Stimulated activated CD4-positive, alpha-beta T cell treated with anti-CD3 and anti-CD28 coated beads, Interleukin-4, amount 100 ng/mL, for 24 hours (primary cell): ENCODE results near the gene HSPA1B.
"Not testable (repeated sequence)": the region's sequence is repeated elsewhere in the genome, so short reads cannot be mapped to it uniquely, and the experiment has no call there.

Experiments
- DNase-seq: peaks from one replicate; pipeline ENCODE4 v3.0.0-alpha.2; 2020

Gene HSPA1B

DNA sequence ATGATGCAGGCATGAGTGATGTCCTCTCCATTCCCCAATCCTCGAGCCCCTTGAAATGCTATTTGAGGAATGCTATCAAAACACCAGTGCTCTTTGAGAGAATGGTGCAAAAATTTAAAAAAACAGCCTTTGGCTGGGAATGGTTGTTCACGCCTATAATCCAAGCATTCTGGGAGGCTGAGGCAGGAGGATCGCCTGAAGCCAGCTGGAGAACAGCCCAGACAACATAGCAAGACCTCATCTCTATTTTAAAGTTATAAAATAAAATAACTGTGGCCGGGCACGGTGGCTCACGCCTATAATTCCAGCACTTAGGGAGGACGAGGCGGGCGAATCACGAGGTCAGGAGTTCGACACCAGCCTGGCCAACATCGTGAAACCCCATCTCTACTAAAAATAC, 27.8 kb upstream of the HSPA1B start:
- DNase-seq: no peak

DNA sequence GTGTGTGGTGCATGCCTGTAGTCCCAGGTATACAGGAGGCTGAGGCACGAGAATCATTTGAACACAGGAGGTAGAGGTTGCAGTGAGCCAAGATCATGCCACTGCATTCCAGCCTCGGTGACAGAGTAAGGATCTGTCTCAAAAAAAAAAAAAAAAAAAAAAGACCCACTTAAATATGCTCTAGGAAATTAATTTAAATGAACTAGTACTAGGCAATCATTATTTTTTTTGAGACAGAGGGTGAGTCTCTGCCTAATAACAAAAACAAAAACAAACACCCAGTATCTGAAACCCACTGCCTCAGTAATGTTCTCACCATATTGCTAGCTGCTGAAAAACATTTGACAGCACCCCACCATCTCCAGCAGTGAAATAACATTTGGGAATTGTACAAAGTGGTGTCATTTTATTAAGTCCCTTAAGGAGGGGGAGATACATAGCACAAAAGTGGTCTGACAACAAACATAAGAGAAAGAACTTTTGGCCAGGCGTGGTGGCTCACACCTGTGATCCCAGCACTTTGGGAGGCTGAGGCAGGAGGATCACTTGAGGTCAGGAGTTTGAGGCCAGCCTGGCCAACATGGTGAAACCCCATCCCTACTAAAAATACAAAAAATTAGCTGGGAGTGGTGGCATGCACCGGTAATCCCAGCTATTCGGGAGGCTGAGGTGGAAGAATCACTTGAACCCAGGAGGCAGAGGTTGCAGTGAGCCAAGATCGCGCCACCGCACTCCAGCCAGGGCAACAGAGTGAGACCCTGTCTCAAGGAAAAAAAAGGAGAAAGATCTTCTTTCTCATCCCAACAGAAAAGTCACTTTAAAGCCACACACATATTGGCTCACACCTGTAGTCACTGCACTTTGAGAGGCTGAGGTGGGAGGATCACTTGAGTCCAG, 26.3 kb upstream of the HSPA1B start:
- DNase-seq: not testable (repeated sequence)

DNA sequence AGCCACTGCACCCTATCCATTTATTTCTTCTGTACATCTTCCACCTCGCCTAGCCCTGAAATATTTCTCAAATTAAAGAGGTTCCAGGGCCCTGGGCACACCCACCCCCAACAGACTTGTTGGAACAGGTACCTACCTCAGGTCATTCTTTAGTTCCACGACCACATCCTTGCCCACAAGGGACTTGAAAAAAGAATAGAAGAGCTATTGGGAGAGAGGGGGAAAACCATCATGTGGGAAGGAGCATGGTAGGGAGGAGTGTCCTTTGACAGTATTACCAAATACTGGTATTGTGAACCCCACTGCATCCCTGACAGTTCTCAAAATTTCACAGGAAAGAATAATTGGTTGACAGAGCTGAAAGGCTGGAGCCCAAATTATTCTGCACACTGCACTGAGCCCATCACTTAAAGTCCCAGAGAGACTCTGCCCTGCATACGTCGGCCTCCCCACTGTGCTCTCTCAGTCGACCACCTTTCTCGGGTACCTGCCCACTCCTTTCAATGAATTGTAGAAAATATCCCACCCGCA, 21.5 kb upstream of the HSPA1B start:
- no peak for DNase-seq

DNA sequence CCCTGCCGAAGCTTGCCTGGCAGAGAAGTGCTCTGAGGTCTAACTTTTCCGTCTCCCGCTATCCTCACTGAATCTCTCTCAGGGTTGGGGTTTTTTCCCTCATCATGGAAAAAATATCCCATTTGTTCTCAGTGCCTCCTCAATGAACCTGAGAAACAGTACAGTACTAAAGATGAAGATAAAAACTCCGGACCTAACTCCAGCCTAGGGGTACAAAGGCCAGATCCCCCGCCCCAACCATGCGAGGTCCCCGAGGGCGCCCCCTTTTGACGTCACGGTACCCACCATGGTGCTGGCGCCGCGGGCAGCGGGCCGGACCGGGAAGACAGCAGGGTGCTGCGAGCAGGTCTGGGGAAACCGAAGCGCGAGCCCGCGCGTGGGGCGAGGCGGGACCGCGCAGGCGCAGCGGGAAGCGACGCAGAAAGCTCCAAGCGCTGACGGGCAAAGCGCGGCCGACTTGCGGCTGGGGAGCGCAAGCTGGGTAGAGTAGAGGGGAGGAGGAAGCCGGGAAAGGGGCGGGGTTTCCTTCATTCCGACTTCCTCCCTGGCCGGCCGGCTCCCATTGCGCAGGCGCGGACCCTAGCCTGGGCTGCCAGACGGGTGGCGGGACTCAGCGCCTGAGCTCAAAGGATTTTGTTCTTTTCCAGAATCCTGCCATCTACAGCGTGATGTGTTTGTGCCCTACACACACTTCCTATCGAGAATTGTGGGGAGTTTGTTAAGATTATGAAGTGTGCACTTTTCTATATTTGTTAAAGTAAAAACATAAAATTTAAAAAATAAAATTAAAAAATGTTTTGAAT, 20.9 kb upstream of the HSPA1B start, which contains the start of gene LSM2:
LSM2 (minus strand) TSS at position 497 of the 803 bp plus-strand sequence; CDS start at position 288, 209 bp downstream.
- DNase-seq: peak; percentile 98

DNA sequence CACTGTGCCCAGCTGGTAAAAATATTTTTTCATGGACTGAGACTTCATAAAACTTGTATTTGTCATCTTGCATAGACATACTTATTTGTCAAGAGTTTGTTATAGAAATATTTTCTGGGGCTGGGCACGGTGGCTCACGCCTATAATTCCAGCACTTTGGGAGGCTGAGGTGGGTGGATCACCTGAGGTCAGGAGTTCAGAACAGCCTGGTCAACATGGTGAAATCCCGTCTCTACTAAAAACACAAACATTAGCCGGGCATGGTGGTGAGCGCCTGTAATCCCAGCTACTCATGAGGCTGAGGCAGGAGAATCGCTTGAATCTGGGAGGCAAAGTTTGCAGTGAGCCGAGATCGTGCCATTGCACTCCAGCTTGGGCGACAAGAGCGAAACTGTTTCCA, 18.9 kb upstream of the HSPA1B start:
- not testable (repeated sequence) for DNase-seq

DNA sequence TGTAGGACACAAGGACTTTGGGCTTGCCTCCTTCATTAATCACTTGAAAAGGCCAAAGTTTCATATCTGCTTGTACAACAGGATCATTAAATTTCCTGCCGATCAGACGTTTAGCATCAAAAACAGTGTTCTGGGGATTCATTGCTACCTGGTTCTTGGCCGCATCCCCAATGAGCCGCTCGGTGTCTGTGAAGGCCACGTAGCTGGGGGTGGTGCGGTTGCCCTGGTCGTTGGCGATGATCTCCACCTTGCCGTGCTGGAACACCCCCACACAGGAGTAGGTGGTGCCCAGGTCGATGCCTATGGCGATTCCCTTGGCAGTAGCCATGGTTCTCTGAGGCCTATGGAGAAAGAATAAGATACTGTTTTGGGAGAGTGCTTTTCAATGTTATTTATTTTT, 15.9 kb upstream of the HSPA1B start:
- no peak for DNase-seq

DNA sequence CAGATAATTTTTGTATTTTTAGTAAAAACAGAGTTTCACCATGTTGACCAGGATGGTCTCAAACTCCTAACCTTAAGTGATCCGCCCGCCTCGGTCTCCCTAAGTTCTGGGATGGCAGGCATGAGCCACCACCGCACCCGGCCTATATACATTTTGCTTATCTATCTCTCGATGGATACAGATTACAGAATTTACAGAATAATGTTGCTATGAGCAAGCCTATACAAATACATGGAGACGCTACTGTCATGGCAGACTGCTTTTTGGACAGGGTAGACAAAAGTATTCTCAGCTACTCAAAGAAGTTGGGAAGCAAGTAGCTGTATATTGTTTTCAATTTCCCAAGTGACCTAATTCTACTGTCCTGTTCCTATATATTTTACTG, 14.1 kb upstream of the HSPA1B start:
- DNase-seq: no peak

DNA sequence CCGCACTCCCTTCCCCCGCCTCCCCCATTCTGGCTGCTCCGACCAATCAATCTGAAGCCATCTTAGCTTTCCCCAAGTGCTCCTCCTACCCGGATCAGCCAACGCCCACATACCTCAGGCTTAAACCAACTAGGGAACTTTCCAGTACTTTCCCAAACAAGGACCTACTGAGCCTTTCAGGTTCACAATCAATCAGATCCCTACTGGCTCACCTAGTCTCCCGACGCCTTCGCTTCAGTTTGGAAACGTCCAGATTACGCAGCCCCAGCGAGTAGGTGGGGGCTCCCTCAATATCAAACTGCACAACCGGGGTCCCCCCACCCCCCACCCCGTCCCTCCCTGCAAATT, 12.9 kb upstream of the HSPA1B start:
- peak; percentile 72 for DNase-seq

DNA sequence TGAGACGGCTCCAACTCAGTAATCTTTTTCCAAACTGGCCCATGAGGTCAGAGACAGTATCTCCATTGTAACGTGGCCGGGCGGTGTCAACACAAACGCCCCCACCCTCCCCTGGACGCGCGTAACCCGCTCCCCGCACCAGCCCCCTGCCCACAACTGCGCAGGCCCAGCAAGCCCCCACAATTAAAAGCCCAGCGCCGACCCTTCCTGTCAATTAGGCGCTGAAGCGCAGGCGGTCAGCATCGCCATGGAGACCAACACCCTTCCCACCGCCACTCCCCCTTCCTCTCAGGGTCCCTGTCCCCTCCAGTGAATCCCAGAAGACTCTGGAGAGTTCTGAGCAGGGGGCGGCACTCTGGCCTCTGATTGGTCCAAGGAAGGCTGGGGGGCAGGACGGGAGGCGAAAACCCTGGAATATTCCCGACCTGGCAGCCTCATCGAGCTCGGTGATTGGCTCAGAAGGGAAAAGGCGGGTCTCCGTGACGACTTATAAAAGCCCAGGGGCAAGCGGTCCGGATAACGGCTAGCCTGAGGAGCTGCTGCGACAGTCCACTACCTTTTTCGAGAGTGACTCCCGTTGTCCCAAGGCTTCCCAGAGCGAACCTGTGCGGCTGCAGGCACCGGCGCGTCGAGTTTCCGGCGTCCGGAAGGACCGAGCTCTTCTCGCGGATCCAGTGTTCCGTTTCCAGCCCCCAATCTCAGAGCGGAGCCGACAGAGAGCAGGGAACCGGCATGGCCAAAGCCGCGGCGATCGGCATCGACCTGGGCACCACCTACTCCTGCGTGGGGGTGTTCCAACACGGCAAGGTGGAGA, 12.3 kb upstream of the HSPA1B start, which contains the start of the genes HSPA1A and HSPA1L:
HSPA1A (plus strand) TSS at position 519 of the 814 bp plus-strand sequence; CDS start at position 733, 214 bp downstream.
HSPA1L (minus strand) TSS at position 259 of the 814 bp plus-strand sequence. CDS start 3,311 bp downstream, outside the sequence.
- DNase-seq: peak; percentile 65

DNA sequence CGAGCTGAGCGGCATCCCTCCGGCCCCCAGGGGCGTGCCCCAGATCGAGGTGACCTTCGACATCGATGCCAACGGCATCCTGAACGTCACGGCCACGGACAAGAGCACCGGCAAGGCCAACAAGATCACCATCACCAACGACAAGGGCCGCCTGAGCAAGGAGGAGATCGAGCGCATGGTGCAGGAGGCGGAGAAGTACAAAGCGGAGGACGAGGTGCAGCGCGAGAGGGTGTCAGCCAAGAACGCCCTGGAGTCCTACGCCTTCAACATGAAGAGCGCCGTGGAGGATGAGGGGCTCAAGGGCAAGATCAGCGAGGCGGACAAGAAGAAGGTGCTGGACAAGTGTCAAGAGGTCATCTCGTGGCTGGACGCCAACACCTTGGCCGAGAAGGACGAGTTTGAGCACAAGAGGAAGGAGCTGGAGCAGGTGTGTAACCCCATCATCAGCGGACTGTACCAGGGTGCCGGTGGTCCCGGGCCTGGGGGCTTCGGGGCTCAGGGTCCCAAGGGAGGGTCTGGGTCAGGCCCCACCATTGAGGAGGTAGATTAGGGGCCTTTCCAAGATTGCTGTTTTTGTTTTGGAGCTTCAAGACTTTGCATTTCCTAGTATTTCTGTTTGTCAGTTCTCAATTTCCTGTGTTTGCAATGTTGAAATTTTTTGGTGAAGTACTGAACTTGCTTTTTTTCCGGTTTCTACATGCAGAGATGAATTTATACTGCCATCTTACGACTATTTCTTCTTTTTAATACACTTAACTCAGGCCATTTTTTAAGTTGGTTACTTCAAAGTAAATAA, 10.2 kb upstream of the HSPA1B start:
- not testable (repeated sequence) for DNase-seq

DNA sequence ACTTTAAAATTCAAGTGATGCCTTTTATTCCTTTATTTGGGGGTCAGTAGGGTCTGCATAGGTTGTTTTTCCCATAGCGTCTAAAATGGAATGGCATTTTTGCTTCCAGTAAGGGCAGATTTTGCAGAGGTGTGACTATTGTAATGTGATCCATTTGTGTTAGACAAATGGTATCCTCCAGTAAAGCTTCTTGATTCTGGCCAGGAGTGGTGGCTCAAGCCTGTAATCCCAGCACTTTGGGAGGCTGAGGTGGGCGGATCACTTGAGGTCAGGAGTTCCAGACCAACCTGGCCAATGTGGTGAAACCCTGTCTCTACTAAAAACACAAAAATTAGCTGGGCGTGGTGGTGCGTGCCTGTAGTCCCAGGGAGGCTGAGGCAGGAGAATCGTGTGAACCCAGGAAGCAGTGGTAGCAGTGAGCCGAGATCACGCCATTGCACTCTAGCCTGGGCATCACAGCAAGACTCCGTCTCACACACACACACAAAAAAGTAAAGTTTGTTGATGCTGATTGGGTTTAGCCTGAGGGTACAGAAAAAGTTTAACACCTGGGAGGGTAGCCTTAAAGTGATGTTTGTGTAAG, 9.5 kb upstream of the HSPA1B start:
- not testable (repeated sequence) for DNase-seq

DNA sequence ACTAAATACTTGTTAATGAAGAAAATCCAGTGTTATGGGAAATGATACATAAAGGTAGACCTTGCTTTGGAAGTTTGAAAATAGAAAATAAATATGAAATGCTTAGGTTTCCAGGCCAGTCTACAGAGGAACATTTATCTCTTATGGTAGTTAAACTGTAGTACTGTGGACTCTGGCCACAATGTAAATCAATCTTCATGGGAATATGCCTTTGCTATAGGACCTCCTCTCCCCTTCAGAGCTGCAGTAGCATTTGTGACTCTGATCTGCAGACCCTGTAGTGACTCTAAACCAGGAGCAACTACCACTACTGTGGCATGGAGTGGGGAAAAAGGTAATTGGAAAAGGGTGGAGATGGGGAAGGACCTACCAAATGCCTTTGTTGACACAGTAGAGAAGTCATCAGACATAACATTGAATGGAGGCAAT, 7.7 kb upstream of the HSPA1B start:
- DNase-seq: no peak

DNA sequence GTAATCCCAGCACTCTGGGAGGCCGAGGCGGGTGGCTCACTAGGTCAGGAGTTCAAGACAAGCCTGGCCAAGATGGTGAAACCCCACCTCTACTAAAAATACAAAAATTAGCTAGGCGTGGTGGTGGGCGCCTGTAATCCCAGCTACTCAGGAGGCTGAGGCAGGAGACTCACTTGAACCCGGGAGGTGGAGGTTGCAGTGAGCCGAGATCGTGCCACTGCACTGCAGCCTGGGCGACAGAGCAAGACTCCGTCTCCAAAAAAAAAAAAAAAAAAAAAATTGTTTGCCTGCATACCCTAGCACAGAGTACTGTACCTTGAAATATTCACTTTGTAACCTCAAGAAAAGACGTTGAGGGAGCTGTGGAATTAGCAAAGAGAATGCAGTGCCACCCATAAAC, 7.1 kb upstream of the HSPA1B start:
- DNase-seq: not testable (repeated sequence)

DNA sequence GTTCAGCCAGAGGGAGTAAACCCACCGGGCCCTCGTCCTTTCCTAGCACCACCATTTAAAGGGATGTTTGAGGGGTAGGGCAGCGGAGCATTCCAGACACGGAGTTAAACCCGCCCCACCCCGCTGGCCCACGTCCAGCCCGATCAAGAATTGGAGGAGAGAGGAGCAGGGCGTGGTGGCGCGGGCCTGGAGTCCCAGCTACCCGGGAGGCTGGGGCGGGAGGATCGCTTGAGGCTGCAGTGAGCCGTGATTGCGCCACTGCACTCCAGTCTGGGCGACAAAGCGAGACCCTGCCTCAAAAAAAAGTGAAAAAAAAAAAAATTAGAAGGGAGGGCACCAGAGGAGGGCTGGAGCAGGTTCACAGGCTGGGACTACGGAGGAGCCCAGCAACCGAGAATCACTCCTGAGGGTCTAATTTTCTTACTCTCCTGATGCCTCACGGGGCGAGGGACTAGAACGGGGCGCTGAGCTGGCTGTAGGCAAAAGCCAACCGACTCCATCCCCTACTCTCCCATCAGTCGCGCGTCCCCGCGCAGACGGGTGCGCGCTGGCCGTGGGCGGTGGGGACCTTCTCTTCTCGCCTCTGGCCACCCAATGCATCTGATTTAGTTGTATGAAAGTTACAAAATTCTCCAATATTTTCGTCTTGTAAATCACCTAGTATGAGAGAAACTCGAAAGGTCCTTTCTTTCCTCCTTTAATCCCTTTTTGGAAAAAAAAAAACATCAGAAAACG, 6.1 kb upstream of the HSPA1B start:
- peak; percentile 75 for DNase-seq

DNA sequence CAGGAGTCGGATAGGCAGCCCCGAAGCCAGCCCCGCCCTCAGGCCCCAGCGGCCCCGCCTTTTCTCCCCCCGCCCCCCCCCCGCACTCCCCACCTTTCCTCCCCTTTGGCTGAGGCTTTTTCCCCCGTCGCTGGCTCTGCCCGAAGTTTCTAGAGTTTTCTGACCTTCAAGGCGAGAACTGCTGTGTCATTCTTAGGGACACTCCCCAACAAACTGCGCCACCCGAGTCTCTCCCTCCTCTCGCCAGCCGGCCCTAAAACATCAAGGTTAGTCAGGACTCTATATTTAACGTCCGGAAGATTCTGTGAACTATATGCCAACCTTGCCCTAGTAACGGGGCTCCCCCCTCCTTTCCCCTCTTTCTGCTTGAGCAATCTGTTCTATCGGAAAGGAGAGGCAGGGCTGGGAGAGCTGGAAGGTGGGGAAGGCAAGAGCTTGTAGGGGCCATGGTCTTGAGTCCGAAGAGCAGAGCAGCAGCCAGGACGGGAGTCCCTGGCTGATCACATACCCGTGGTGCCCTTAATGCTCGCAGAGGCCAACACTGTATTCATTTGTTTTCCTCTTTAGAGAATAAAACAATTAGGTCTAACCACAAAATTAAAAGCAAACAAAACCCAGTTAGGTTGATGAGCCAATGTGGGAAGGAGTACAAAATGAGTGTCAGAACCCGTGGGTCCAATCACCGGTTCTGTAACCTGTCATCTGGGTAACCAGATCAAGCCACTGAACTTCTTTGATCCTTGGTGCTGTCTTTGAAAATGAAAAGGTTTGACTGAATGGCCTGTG, 5.3 kb upstream of the HSPA1B start:
- peak; percentile 65 for DNase-seq

DNA sequence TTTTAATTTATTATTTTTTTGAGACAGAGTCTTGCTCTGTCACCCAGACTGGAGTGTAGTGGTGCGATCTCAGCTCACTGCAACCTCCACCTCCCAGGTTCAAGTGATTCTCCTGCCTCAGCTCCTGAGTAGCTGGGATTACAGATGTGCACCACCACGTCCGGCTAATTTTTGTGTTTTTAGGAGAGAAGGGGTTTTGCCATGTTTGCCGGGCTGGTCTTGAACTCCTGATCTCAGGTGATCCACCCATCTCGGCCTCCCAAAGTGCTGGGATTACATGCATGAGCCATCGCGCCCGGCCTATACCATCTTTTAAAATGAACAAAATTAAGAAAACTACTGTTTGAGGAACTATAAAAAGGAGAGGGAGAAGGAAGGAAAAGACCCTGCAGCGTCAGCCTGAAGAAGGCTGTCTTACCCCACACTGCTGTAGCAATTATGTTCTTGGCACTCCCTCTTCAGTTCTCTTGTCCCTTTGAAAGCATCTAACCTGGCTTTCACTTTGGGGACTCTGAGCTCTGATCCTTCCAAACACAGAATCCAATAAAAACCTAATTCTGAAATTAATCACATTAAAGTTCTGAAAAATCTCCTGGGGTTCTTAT, 3.8 kb upstream of the HSPA1B start:
- DNase-seq: not testable (repeated sequence)

DNA sequence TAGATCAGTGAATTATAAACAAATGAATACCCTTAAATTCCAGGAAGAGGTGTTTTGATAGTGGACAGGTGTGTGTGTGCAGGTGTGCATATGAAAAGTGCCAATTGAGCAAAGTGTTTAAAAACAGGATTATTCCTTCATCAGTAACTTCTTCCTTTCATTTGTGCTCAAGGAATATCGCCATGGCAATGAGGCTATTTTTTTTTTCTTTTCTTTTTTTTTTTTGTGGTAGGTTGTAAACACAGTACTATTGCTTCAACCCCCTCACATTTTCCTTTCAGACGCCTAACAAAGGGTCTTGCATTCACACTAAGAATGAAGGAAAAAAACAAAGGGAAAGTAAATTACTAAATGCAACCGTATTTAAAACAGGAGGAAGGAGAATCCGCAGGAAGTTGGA, 2.0 kb upstream of the HSPA1B start:
- no peak for DNase-seq

DNA sequence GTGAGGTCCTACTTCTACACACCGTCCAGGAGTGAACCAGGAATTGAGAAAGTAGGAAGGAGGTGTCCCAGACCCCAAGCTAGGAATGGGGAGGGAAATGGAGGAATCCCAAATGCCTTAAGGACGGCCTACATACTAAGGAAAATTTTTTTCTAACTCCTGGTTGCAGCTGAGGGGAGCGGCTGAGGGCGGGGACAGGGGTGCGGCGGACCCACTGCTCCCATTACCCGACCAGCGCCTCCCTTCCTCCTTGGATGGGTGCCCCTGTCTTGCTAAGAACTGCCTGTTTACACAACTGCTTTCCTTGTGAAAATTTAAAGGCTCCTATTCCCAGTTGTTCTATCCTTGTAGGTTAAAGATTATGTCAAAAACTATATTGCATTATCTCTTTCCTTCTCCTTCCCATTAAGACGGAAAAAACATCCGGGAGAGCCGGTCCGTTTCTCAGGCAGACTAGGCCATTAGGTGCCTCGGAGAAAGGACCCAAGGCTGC, 699 bp upstream of the HSPA1B start:
- peak; percentile 49 for DNase-seq
